OCI-LY7 (cell line): ENCODE measurements around the gene TCF12. TPM values are rescaled to one million over a fixed set of nuclear protein-coding genes. Genes with fewer than 3 reads are reported as not detected.
"Not testable (repeated sequence)": the region's sequence is repeated elsewhere in the genome, so short reads cannot be mapped to it uniquely, and the experiment has no call there.

ENCODE experiments used
- BruUV-seq: library from RNA; stranded (reverse); fragments of 400-500 nt; replicated peaks from 2 replicates; lab custom pipeline; 2021; lab: Mats Ljungman, UMichigan
- CTCF ChIA-PET: fragments of 300-600 bp; sonication (Branson Sonifier 250); formaldehyde crosslinking; loops from one replicate; lab custom pipeline; 2022; ENCODE audit warnings: antibody characterized with exemption; ENCODE audit not compliant: unreplicated experiment; lab: Charles Lee
- POLR2A ChIA-PET: fragments of 300-600 bp; sonication (Branson Sonifier 250); formaldehyde crosslinking; loops from one replicate; lab custom pipeline; 2022; ENCODE audit warnings: antibody characterized with exemption; lab: Charles Lee
- DNase-seq: peaks from one replicate; pipeline ENCODE4 v3.0.0-alpha.2; 2015; ENCODE audit warnings: low spot score
- H2AFZ ChIP-seq: fragments of 200-600 bp; sonication (generic), shearing (Covaris generic); 2 replicates; pipeline ENCODE4 v1.6.1; 2014; ENCODE audit warnings: mild to moderate bottlenecking, antibody characterized with exemption, low read length, moderate library complexity
- H3K27ac ChIP-seq: fragments of 200-600 bp; sonication (generic); 2 replicates; pipeline ENCODE4 v1.5.1; 2014; ENCODE audit warnings: mixed run types, low read depth, mild to moderate bottlenecking, moderate library complexity, low read length, inconsistent platforms; ENCODE audit not compliant: poor library complexity, severe bottlenecking
- H3K36me3 ChIP-seq: fragments of 200-600 bp; sonication (generic); 2 replicates; pipeline ENCODE4 v1.6.1; 2014; ENCODE audit warnings: mild to moderate bottlenecking, antibody characterized with exemption, low read length, moderate library complexity, mixed read lengths; ENCODE audit not compliant: insufficient read depth
- H3K4me1 ChIP-seq: fragments of 200-600 bp; sonication (generic); 2 replicates; pipeline ENCODE4 v1.5.1; 2014; ENCODE audit warnings: mild to moderate bottlenecking, low read length; ENCODE audit not compliant: insufficient read depth, poor library complexity, severe bottlenecking
- H3K4me2 ChIP-seq: fragments of 200-600 bp; sonication (generic); 2 replicates; pipeline ENCODE4 v1.6.1; 2014; ENCODE audit warnings: mild to moderate bottlenecking, low read length
- H3K4me3 ChIP-seq: fragments of 200-600 bp; sonication (generic); 2 replicates; pipeline ENCODE4 v1.5.1; 2014; ENCODE audit warnings: mild to moderate bottlenecking, low read depth, low read length; ENCODE audit not compliant: poor library complexity, severe bottlenecking
- H3K79me2 ChIP-seq: fragments of 200-600 bp; sonication (generic); 2 replicates; pipeline ENCODE4 v1.6.1; 2016; ENCODE audit warnings: low read depth, mild to moderate bottlenecking, low read length, moderate library complexity, mixed read lengths; ENCODE audit not compliant: insufficient read depth
- H3K9me2 ChIP-seq: fragments of 200-600 bp; sonication (generic); 2 replicates; pipeline ENCODE4 v1.6.1; 2016; ENCODE audit warnings: mild to moderate bottlenecking, low read length, mixed read lengths; ENCODE audit not compliant: insufficient read depth
- H3K9me3 ChIP-seq: fragments of 200-600 bp; sonication (generic); 2 replicates; pipeline ENCODE4 v1.6.1; 2014; ENCODE audit warnings: mild to moderate bottlenecking, mixed run types, low read length, mixed read lengths
- H4K20me1 ChIP-seq: fragments of 200-600 bp; sonication (generic); 2 replicates; pipeline ENCODE4 v1.6.1; 2014; ENCODE audit warnings: mild to moderate bottlenecking, antibody characterized with exemption, low read length, moderate library complexity, mixed read lengths; ENCODE audit not compliant: insufficient read depth
- CTCF ChIP-seq: fragments of 200-600 bp; sonication (generic); conservative IDR thresholded peaks from 2 replicates; pipeline ENCODE4 v1.5.1; 2014; ENCODE audit warnings: mild to moderate bottlenecking, antibody characterized with exemption, low read length, moderate library complexity, mixed read lengths
- EZH2phosphoT487 ChIP-seq: fragments of 200-600 bp; sonication (generic); IDR thresholded peaks from 2 replicates; pipeline ENCODE4 v1.6.1; 2018; ENCODE audit warnings: low read depth, borderline replicate concordance, mild to moderate bottlenecking, mixed run types, antibody characterized with exemption, low read length, moderate library complexity, mixed read lengths
- intact Hi-C: fragments of 100-400 bp; cut with micrococcal nuclease; formaldehyde crosslinking; loops from one replicate; pipeline ENCODE4 v1.10.0; 2022; ENCODE audit not compliant: unreplicated experiment
- total RNA-seq, 2 experiments: library from RNA; depleted of rRNA in 1 of 2; stranded (reverse); fragments of >200 nt in 1 of 2; shearing (Covaris generic) in 1 of 2; gene quantifications; 2 replicates each; pipeline ENCODE4 v1.2.3, GENCODE V29; 2014 to 2022

TCF12 gene
- total RNA-seq, 2 experiments from 2014 or later, result 51.6 to 139 TPM

- H3K4me3 ChIP-seq, result no peak overlapping the region
- H3K27ac ChIP-seq, result no peak overlapping the region
- POLR2A ChIA-PET, result interaction anchor here (0.8 kb wide), 1 partner anchor 21 kb away, joined by 4 read pairs; no protein-coding TSS in a partner anchor
- no peaks in the 10 kb centered on the region for H3K79me2 ChIP-seq
- DNase-seq, result no peak
- no peak overlapping the region for H3K4me2 ChIP-seq
- no TSS peak for BruUV-seq
- TF ChIP-seq EZH2phosphoT487, result no peak
- no peak for TF ChIP-seq CTCF
- CTCF ChIA-PET, result no interaction called here
- no peaks in the 10 kb centered on the region; the same call in 1 of the 2 replicates for H3K36me3 ChIP-seq
- intact Hi-C loops, result no loop called here
- no peak overlapping the region for H2AFZ ChIP-seq
- no peaks in the 10 kb centered on the region for H3K9me2 ChIP-seq
- no peaks in the 10 kb centered on the region for H3K9me3 ChIP-seq
- H4K20me1 ChIP-seq, result 0 out of 2 replicates have a peak, but pooled peaks cover 3% of the 10 kb centered on the region
- no peaks in the 10 kb centered on the region for H3K4me1 ChIP-seq
These were observed 94.1 kb downstream of the TCF12 start for GRCh38 chr15:57012556-57012955.

- H3K27ac ChIP-seq, H3K4me3 ChIP-seq, BruUV-seq, intact Hi-C loops, H3K9me2 ChIP-seq, H3K9me3 ChIP-seq, H3K4me2 ChIP-seq, CTCF ChIA-PET, H3K4me1 ChIP-seq, H4K20me1 ChIP-seq, H3K36me3 ChIP-seq, H3K79me2 ChIP-seq, H2AFZ ChIP-seq, DNase-seq: not testable (repeated sequence)
- POLR2A ChIA-PET, result interaction anchor here (0.7 kb wide), 1 partner anchor 92 kb away, joined by 3 read pairs; no protein-coding TSS in a partner anchor
These were observed 96.5 kb downstream of the TCF12 start for GRCh38 chr15:57014896-57015295.

- Histone ChIP-seq H3K36me3 (no peaks in the 10 kb centered on the region; the same call in 1 of the 2 replicates), H3K4me1 (no peaks in the 10 kb centered on the region), H3K4me3 (no peak overlapping the region), H3K79me2 (no peaks in the 10 kb centered on the region), H3K27ac (no peak overlapping the region), H3K9me2 (no peaks in the 10 kb centered on the region), H4K20me1 (0 out of 2 replicates have a peak, but pooled peaks cover 3% of the 10 kb centered on the region), H3K9me3 (no peaks in the 10 kb centered on the region), H2AFZ (no peak overlapping the region), H3K4me2 (no peak overlapping the region)
- TF ChIP-seq EZH2phosphoT487, result no peak
- no peak for TF ChIP-seq CTCF
- CTCF ChIA-PET, result no interaction called here
- POLR2A ChIA-PET, result interaction anchor here (0.7 kb wide), 1 partner anchor 93 kb away, joined by 3 read pairs; no protein-coding TSS in a partner anchor
- no TSS peak for BruUV-seq
- intact Hi-C loops, result no loop called here
- no peak for DNase-seq
These were observed 96.9 kb downstream of the TCF12 start for GRCh38 chr15:57015360-57015759.
